ENCODE data around the gene EIF2B2. TPM values are rescaled to one million over a fixed set of nuclear protein-coding genes. Genes with fewer than 3 reads are reported as not detected.

EIF2B2 gene
- total RNA-seq, 1 experiment from 2014 or later = 48.3 TPM

DNA sequence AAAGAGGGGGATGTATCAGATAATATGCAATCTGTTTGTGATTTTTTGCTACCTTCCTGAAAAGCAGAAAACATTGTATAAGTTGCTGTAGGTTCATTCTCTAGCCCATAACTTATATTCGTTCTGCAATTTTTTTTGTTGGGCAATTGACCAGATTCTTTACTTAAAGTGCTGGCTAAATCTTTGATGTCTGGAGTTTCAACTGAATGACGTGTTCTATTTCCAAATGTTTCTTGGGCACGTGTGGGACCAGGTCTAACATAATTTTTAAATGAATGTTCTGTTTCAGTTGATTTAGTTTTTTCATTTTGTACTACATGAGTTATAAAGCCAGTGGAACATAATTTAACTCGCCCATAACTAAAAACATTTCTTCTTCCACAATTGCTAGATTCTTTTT is 44.8 kb downstream of the EIF2B2 start:
- no peak overlapping the region for H3T11ph ChIP-seq (ENCODE audit: low read length)
- no peak overlapping the region for H3K9ac ChIP-seq (ENCODE audit: extremely low read depth, insufficient read length, low read length)
- H3K27ac ChIP-seq (ENCODE audit: insufficient read length, low read depth, low read length) = no peak overlapping the region
- H3K9me3 ChIP-seq (ENCODE audit: control insufficient read depth, low read depth, low read length) = no peaks in the 10 kb centered on the region
- H3K27me3 ChIP-seq (ENCODE audit: insufficient read depth, low read length) = no peaks in the 10 kb centered on the region
- Mint-ChIP-seq H3K9me3 (no peaks in the 10 kb centered on the region; a peak in 1 of 5 replicates), H3K36me3 (ENCODE audit: insufficient read depth in 1 of 3, low read depth in 3 of 3) (peaks cover 0 to 16% (median 2%) of the 10 kb centered on the region in 3 experiments; a peak in 4 of 7 replicates), H3K4me3 (no peak overlapping the region), H3K4me1 (no peaks in the 10 kb centered on the region; a peak in 1 of 4 replicates), H3K27me3 (ENCODE audit: low read depth) (no peaks in the 10 kb centered on the region), H3K27ac (no peak overlapping the region)
- no peaks in the 10 kb centered on the region for H3K79me2 ChIP-seq (ENCODE audit: insufficient read depth, low read length)
- H2AFZ ChIP-seq (ENCODE audit: low read length) = no peak overlapping the region
- no CpG with 5 or more reads among the region's 4 CpGs for WGBS (ENCODE audit: extremely low coverage, insufficient read length, low lambda C conversion rate)
- no peak for DNase-seq
- H4K5ac ChIP-seq (ENCODE audit: insufficient read length, low read depth, low read length) = no peak overlapping the region
- no peak overlapping the region for H3K18ac ChIP-seq (ENCODE audit: insufficient read length, low read depth, low read length)
- H2BK15ac ChIP-seq (ENCODE audit: low read depth, low read length) = no peak overlapping the region
- no peak overlapping the region for H4K91ac ChIP-seq (ENCODE audit: insufficient read length, low read depth, low read length)
- no peak overlapping the region for H2BK5ac ChIP-seq (ENCODE audit: insufficient read length, low read length)
- H2AK5ac ChIP-seq (ENCODE audit: insufficient read length, low read length) = no peak overlapping the region
- H3K23ac ChIP-seq (ENCODE audit: insufficient read length, low read depth, low read length) = no peak overlapping the region
- no peak overlapping the region for H2BK20ac ChIP-seq (ENCODE audit: low read depth, low read length, poor library complexity, severe bottlenecking)
- peaks cover 3% of the 10 kb centered on the region for H3K23me2 ChIP-seq (ENCODE audit: insufficient read length, low read depth, low read length, poor library complexity, severe bottlenecking)
- no peak overlapping the region for H3K4me2 ChIP-seq (ENCODE audit: insufficient read depth, insufficient read length, low read length)
- H4K8ac ChIP-seq (replicated peaks; ENCODE audit: insufficient read length, low read depth, low read length) = no peak overlapping the region
- H3K4me1 ChIP-seq (ENCODE audit: insufficient read depth, low read length) = 0 out of 2 replicates have a peak, but pooled peaks cover 2% of the 10 kb centered on the region
- no peaks in the 10 kb centered on the region for H4K20me1 ChIP-seq (ENCODE audit: control insufficient read depth, insufficient read depth, insufficient read length)
- no peak overlapping the region for H2BK12ac ChIP-seq (ENCODE audit: insufficient read length, low read depth, low read length)
- TF ChIP-seq, protein P1, sequence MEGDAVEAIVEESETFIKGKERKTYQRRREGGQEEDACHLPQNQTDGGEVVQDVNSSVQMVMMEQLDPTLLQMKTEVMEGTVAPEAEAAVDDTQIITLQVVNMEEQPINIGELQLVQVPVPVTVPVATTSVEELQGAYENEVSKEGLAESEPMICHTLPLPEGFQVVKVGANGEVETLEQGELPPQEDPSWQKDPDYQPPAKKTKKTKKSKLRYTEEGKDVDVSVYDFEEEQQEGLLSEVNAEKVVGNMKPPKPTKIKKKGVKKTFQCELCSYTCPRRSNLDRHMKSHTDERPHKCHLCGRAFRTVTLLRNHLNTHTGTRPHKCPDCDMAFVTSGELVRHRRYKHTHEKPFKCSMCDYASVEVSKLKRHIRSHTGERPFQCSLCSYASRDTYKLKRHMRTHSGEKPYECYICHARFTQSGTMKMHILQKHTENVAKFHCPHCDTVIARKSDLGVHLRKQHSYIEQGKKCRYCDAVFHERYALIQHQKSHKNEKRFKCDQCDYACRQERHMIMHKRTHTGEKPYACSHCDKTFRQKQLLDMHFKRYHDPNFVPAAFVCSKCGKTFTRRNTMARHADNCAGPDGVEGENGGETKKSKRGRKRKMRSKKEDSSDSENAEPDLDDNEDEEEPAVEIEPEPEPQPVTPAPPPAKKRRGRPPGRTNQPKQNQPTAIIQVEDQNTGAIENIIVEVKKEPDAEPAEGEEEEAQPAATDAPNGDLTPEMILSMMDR (conservative IDR thresholded peaks at IDR 0.05) = no peak
- H2BK120ac ChIP-seq (ENCODE audit: low read depth, low read length, poor library complexity, severe bottlenecking) = no peak overlapping the region
- H3K14ac ChIP-seq (ENCODE audit: insufficient read depth, low read length) = no peak overlapping the region
- no peak overlapping the region for H3K56ac ChIP-seq (ENCODE audit: insufficient read length, low read depth, low read length)
- no peak overlapping the region for H3K4ac ChIP-seq (ENCODE audit: low read depth, low read length)
- H3K79me1 ChIP-seq (ENCODE audit: insufficient read depth, low read depth, low read length, poor library complexity, severe bottlenecking) = peaks cover 3% of the 10 kb centered on the region

Data from H9 (cell line).